NT2/D1 (cell line): ENCODE measurements around the gene AMN.

ENCODE experiments used
- SUZ12 ChIP-seq: IDR thresholded peaks from 2 replicates; pipeline ENCODE4 v1.6.1; 2011; ENCODE audit not compliant: insufficient read length, insufficient read depth; ENCODE audit errors: extremely low read depth
- YY1 ChIP-seq: IDR thresholded peaks from 2 replicates; pipeline ENCODE4 v1.6.1; 2011; ENCODE audit not compliant: insufficient read length, insufficient read depth
- ZNF274 ChIP-seq: IDR thresholded peaks from 2 replicates; pipeline ENCODE4 v1.6.1; 2011; ENCODE audit warnings: mild to moderate bottlenecking, low read depth, low read length

GRCh38 chr14:102885737-102886447 lies 36.6 kb upstream of the AMN start:
- TF ChIP-seq ZNF274, result no peak
- TF ChIP-seq YY1, result no peak
- no peak for TF ChIP-seq SUZ12
